ENCODE measurements around the gene LSAMP. TPM values are rescaled to one million over a fixed set of nuclear protein-coding genes. Genes with fewer than 3 reads are reported as not detected.

Gene LSAMP
- total RNA-seq, 1 experiment from 2014 or later, result not detected

DNA sequence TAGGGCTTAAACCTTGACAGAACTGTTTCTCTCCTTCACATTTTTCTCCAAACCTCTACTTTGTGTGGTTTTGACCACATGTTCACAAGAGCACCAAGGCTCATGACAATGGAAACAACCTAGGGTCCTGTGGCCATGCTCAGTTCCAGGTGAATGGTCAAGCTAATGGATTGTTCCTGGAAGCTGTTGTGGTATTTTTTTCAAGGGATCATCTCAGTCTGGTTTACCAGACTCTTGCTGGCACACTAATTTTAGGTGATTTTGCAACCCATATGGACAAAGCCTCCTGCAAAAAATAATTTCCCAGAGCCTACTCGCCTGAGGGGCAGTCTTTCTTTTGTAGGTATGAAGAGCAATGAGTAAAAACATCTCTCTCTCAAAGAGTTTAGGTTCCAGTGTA lies 67.2 kb downstream of the LSAMP start:
- H3K4me3 Mint-ChIP-seq (ENCODE audit: unreplicated experiment), result no peak overlapping the region
- no peaks in the 10 kb centered on the region for H3K36me3 ChIP-seq (ENCODE audit: control insufficient read depth, insufficient read depth, low read length)
- H3K27me3 ChIP-seq (replicated peaks; ENCODE audit: control insufficient read depth, insufficient read depth, low read length), result no peaks in the 10 kb centered on the region
- no peaks in the 10 kb centered on the region for H3K36me3 Mint-ChIP-seq (ENCODE audit: insufficient read depth, unreplicated experiment)
- intact Hi-C loops (cut with micrococcal nuclease; ENCODE audit: unreplicated experiment), result no loop called here
- H3K27ac Mint-ChIP-seq (ENCODE audit: unreplicated experiment), result no peak overlapping the region
- no peaks in the 10 kb centered on the region for H3K4me1 Mint-ChIP-seq (ENCODE audit: low read depth, unreplicated experiment)
- H3K27me3 Mint-ChIP-seq (ENCODE audit: insufficient read depth, unreplicated experiment), result no peaks in the 10 kb centered on the region
- TF ChIP-seq CTCF (IDR thresholded peaks at IDR 0.05; ENCODE audit: insufficient read depth in 1 of 2, low read depth in 1 of 2, low read length in 1 of 2, severe bottlenecking in 1 of 2, unreplicated experiment in 1 of 2), result no peak
- BruUV-seq (replicated peaks), result no TSS peak
- no peaks in the 10 kb centered on the region for H3K9me3 Mint-ChIP-seq (ENCODE audit: unreplicated experiment)
- H3K9me3 ChIP-seq, result no peaks in the 10 kb centered on the region
- DNase-seq, result no peak
- H3K4me3 ChIP-seq (ENCODE audit: low read depth, low read length), result no peak overlapping the region
- ChIA-PET POLR2A (no interaction called here), CTCF (no interaction called here)
- no peaks in the 10 kb centered on the region for H3K4me1 ChIP-seq

GRCh38 chr3:116374901-116375300 lies 70.4 kb downstream of the LSAMP start:
- Mint-ChIP-seq H3K27ac (ENCODE audit: unreplicated experiment) (no peak overlapping the region), H3K36me3 (ENCODE audit: insufficient read depth, unreplicated experiment) (no peaks in the 10 kb centered on the region), H3K9me3 (ENCODE audit: unreplicated experiment) (no peaks in the 10 kb centered on the region), H3K4me1 (ENCODE audit: low read depth, unreplicated experiment) (no peaks in the 10 kb centered on the region), H3K4me3 (ENCODE audit: unreplicated experiment) (no peak overlapping the region), H3K27me3 (ENCODE audit: insufficient read depth, unreplicated experiment) (no peaks in the 10 kb centered on the region)
- Histone ChIP-seq H3K9me3 (no peaks in the 10 kb centered on the region), H3K4me1 (no peaks in the 10 kb centered on the region), H3K27me3 (replicated peaks; ENCODE audit: control insufficient read depth, insufficient read depth, low read length) (no peaks in the 10 kb centered on the region), H3K4me3 (ENCODE audit: low read depth, low read length) (no peak overlapping the region), H3K36me3 (ENCODE audit: control insufficient read depth, insufficient read depth, low read length) (no peaks in the 10 kb centered on the region)
- intact Hi-C loops (cut with micrococcal nuclease; ENCODE audit: unreplicated experiment), result no loop called here
- no peak for DNase-seq
- ChIA-PET POLR2A (no interaction called here), CTCF (no interaction called here)
- TF ChIP-seq CTCF (IDR thresholded peaks at IDR 0.05; ENCODE audit: insufficient read depth in 1 of 2, low read depth in 1 of 2, low read length in 1 of 2, severe bottlenecking in 1 of 2, unreplicated experiment in 1 of 2), result no peak
- BruUV-seq (replicated peaks), result no TSS peak

GRCh38 chr3:116367761-116368395 lies 77.4 kb downstream of the LSAMP start:
- Histone ChIP-seq H3K4me1 (no peaks in the 10 kb centered on the region), H3K27me3 (replicated peaks; ENCODE audit: control insufficient read depth, insufficient read depth, low read length) (no peaks in the 10 kb centered on the region), H3K36me3 (ENCODE audit: control insufficient read depth, insufficient read depth, low read length) (no peaks in the 10 kb centered on the region), H3K4me3 (ENCODE audit: low read depth, low read length) (no peak overlapping the region), H3K9me3 (no peaks in the 10 kb centered on the region)
- intact Hi-C loops (cut with micrococcal nuclease; ENCODE audit: unreplicated experiment), result no loop called here
- Mint-ChIP-seq H3K4me3 (ENCODE audit: unreplicated experiment) (no peak overlapping the region), H3K36me3 (ENCODE audit: insufficient read depth, unreplicated experiment) (no peaks in the 10 kb centered on the region), H3K9me3 (ENCODE audit: unreplicated experiment) (no peaks in the 10 kb centered on the region), H3K27ac (ENCODE audit: unreplicated experiment) (no peak overlapping the region), H3K27me3 (ENCODE audit: insufficient read depth, unreplicated experiment) (no peaks in the 10 kb centered on the region), H3K4me1 (ENCODE audit: low read depth, unreplicated experiment) (no peaks in the 10 kb centered on the region)
- ChIA-PET CTCF (interaction anchor here (0.6 kb wide), 1 partner anchor 584 kb away, joined by 4 read pairs; no protein-coding TSS in a partner anchor), POLR2A (no interaction called here)
- no peak for DNase-seq
- no peak for TF ChIP-seq CTCF (IDR thresholded peaks at IDR 0.05; ENCODE audit: insufficient read depth in 1 of 2, low read depth in 1 of 2, low read length in 1 of 2, severe bottlenecking in 1 of 2, unreplicated experiment in 1 of 2)
- BruUV-seq (replicated peaks), result no TSS peak

Measured in Caco-2 (cell line).